Muscle layer of duodenum (tissue), 2 donors: ENCODE results near the gene STOML1.
"Not testable (repeated sequence)": the region's sequence is repeated elsewhere in the genome, so short reads cannot be mapped to it uniquely, and the experiment has no call there.

ENCODE experiments used
- H3K27ac ChIP-seq: one replicate; pipeline ENCODE4 v1.7.0; 2013; ENCODE audit warnings: mild to moderate bottlenecking, low read length
- H3K27me3 ChIP-seq: one replicate; pipeline ENCODE4 v1.7.0; 2013; ENCODE audit warnings: low read depth, mild to moderate bottlenecking, control low read depth, low read length
- H3K36me3 ChIP-seq, 2 donors: one replicate each; pipeline ENCODE4 v1.7.0; 2013; ENCODE audit warnings: low read length in 2 of 2, control low read depth in 1 of 2, mild to moderate bottlenecking in 1 of 2; ENCODE audit not compliant: insufficient read depth in 2 of 2, control insufficient read depth in 1 of 2
- H3K4me1 ChIP-seq, 2 donors: one replicate each; pipeline ENCODE4 v1.7.0; 2013; ENCODE audit warnings: low read length in 2 of 2, mild to moderate bottlenecking in 2 of 2, control low read depth in 1 of 2, moderate library complexity in 1 of 2; ENCODE audit not compliant: insufficient read depth in 2 of 2, control insufficient read depth in 1 of 2
- H3K4me3 ChIP-seq, 2 donors: one replicate each; pipeline ENCODE4 v1.7.0; 2013; ENCODE audit warnings: low read length in 2 of 2, low read depth in 1 of 2, mild to moderate bottlenecking in 1 of 2
- H3K9me3 ChIP-seq, 2 donors: one replicate each; pipeline ENCODE4 v1.7.0; 2013; ENCODE audit warnings: low read length in 2 of 2, control low read depth in 1 of 2, mild to moderate bottlenecking in 1 of 2; ENCODE audit not compliant: control insufficient read depth in 1 of 2
- donor health status: healthy.

STOML1 gene

DNA sequence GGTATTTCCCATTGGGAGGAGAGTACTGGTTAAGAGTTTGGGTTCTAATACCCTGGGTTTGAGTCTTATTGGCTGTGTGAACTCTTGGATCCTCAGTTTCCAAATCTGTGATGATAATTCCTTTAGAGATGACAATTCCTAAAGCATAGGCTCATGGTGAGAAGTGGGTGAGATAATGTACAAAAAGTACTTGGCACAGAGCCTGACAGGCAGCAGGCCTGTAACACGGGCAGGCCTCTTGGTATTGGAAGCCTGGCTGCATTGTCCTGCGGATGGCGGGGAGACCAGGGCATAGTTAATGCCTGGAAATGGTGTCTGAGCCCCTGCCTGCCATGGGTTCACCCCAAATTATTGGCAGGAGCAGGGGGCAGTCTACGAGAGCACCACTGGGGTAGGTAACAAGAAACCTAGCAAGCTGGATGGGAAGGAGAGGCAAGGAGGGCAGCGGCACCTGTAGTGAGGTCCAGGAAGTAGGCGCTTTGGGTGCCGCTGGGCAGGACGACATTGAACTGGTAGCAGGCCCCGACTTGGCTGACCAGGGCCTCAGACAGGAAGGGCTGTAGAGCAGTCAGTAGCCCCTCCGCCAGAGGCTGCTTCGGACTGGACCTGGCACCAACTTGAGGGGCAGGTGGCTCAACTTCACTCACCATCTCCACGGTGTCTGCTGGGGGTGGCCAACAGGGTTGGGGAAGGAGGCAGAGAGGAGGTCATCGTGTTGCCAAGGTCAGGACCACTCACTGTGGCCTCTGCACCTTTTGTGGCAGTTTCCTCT lies 7.7 kb downstream of the STOML1 start:
- Histone ChIP-seq H3K27ac (peak overlapping the region; percentile 37), H3K36me3 (peaks cover 0 to 8% of the 10 kb centered on the region in 2 donors), H3K4me3 (no peak overlapping the region), H3K4me1 (peaks cover 9 to 37% of the 10 kb centered on the region in 2 donors), H3K27me3 (no peaks in the 10 kb centered on the region), H3K9me3 (no peaks in the 10 kb centered on the region)

DNA sequence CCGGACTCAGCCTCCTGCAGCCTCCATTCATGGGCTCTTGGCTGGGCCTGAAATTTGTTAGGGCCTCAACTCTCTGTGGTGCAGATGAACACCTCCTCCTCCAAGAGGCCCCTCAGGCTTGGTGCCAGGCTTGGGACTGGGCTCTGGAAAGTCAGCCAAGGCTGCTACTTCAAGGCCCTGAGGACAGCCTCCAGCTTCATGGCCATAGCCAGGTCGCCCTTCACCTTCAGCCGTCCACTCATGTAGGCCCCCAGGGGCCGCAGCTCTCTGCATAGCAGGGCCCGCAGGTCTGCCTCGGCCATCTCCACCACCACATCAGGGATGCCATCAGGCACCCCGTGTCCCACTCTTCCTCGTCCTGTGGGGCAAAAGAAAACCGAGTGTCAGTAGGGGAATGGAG lies 8.3 kb downstream of the STOML1 start:
- Histone ChIP-seq H3K27me3 (no peaks in the 10 kb centered on the region), H3K4me1 (peaks cover 9 to 37% of the 10 kb centered on the region in 2 donors), H3K4me3 (peak overlapping the region in 1 of 2 donors; percentile 26), H3K9me3 (no peaks in the 10 kb centered on the region), H3K27ac (peak overlapping the region; percentile 37), H3K36me3 (peaks cover 0 to 8% of the 10 kb centered on the region in 2 donors)

DNA sequence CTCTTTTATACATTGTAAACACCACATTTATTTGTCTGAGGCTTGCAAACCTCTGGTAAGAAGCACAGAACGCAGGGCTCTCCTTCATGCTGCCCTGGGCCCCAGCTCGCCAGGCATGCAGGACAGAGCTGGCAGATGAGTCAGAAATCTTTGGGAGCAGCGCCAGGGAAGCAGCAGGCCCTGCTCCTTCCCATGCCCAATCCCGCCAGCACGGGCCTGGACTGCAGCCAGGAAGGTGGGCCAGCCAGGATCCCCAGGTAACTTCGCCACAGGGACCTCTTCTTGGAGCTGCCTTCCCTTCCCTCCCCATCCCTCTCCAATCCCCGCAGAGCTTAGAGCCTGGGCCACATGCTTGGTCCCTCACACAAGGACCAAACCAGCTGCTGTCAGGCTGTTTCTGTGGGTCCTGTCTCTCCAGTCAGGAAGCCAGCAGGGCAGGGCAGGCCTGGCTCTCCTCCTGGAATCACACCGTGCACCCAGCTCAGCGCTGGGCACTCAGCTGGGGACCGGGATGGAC lies 8.8 kb downstream of the STOML1 start:
- Histone ChIP-seq H3K4me3 (peak overlapping the region in 1 of 2 donors; percentile 26), H3K4me1 (peaks cover 9 to 37% of the 10 kb centered on the region in 2 donors)

DNA sequence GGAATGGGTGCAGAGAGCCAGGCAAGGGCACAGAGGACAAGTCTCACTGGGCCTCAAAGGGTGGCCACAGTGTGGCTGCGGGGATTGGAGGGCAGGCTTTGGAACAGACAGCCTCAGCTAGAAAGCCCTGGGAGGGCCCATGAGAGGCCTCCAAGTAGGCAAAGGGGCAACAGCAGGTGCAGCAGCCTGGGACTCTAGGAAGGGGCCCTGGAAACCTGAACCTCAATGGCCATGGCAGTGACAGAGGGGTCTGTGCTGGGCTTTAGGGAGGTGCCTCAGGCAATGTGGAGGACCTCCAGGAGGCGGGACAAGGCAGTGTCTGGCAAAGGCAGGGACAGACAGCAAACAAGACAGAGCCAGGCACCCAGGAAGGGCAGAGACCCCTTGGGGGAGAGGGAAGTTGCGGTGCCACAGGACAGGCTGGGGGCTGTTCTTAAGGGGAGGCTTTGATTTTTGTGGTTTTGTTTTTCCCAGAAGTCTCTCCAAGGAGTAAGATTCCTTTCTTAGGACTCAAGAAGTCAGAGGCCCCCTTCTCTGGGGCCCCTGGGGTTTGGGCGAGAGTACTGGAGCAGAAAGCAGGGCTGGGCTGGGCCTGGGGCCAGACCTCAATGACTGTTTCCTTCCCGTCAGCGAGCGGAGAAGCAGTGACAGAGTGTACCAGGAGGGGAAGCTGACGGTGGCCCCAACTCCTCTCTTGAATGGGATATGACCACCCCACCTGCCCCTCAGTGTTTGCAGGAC lies 9.7 kb downstream of the STOML1 start:
- H3K36me3 ChIP-seq = peaks cover 0 to 8% of the 10 kb centered on the region in 2 donors
- H3K4me1 ChIP-seq = peaks cover 9 to 37% of the 10 kb centered on the region in 2 donors
- H3K27ac ChIP-seq = peak overlapping the region; percentile 78
- H3K27me3 ChIP-seq = no peaks in the 10 kb centered on the region
- H3K4me3 ChIP-seq = peak overlapping the region in 1 of 2 donors; percentile 37
- no peaks in the 10 kb centered on the region for H3K9me3 ChIP-seq

More for the DNA sequence above, 8.8 kb downstream of the STOML1 start:
- Histone ChIP-seq H3K9me3 (no peaks in the 10 kb centered on the region), H3K36me3 (peaks cover 0 to 8% of the 10 kb centered on the region in 2 donors), H3K27me3 (no peaks in the 10 kb centered on the region), H3K27ac (peak overlapping the region; percentile 37)

DNA sequence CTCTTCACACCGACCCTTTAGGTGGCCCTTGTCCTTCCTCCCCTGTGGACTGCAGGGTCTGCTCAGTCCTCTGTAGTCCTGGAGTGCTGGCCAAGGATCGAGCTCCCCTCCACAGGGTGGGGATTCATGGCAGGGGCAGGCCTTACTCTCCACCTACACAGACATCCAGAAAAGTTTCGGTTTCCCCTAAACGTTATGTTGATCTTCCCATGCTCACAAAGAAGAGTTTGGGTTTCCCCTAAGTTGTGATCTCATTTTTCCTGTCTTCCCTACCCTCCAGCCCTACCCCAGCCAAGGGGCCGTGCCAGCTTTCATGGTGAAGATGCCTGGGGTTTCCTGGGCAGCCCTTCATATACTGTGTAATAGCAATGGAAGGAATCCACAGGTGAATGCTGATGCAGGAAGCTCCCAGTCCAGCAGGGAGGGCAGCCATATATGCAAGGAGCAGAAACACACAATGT lies 10.3 kb downstream of the STOML1 start:
- Histone ChIP-seq H3K9me3 (no peaks in the 10 kb centered on the region), H3K4me3 (peak overlapping the region in 1 of 2 donors; percentile 37), H3K27me3 (no peaks in the 10 kb centered on the region), H3K36me3 (peaks cover 0 to 6% of the 10 kb centered on the region in 2 donors), H3K27ac (peak overlapping the region; percentile 78), H3K4me1 (peaks cover 9 to 37% of the 10 kb centered on the region in 2 donors)

DNA sequence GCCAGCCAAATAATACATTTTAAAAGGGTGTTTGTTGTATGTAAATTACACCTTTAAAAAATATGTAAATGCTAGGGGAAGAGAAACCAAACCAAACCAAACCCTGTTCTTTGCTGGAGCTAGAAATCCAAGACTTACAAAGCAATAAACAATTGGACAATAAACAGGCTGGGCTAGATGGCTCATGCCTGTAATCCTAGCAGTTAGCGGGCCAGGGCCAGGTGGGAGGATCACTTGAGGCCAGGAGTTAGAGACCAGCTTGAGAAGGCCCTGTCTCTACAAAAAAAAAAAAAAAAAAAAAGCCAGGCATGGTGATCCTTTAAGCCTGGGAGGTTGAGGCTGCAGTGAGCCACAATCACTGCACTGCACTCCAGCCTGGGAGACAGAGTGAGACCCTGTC lies 12.5 kb downstream of the STOML1 start:
- Histone ChIP-seq H3K4me3 (no peak overlapping the region), H3K4me1 (peaks cover 6 to 31% of the 10 kb centered on the region in 2 donors), H3K9me3 (no peaks in the 10 kb centered on the region), H3K27ac (no peak overlapping the region), H3K36me3 (no peaks in the 10 kb centered on the region), H3K27me3 (no peaks in the 10 kb centered on the region)

DNA sequence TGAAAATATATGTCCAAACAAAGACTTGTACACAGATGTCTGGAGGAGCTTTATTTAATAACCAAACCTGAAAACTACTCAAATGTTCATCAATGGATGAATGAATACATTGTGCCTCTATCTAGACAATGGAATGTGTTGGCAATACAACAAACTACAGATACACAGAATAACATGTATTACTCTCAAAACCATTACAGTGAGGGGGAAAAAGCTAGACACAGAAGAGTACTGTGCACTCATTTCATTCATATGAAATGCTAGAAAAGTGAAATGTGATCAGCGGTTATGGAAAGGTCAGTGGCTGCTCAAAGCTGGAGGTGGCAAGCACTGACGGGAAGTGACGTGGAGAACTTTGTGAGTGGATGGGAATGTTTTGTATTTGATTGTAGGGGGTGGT lies 13.2 kb downstream of the STOML1 start:
- Histone ChIP-seq H3K27ac (no peak overlapping the region), H3K4me3 (no peak overlapping the region), H3K27me3 (no peaks in the 10 kb centered on the region), H3K9me3 (no peaks in the 10 kb centered on the region), H3K4me1 (peaks cover 6 to 26% of the 10 kb centered on the region in 2 donors), H3K36me3 (no peaks in the 10 kb centered on the region)

DNA sequence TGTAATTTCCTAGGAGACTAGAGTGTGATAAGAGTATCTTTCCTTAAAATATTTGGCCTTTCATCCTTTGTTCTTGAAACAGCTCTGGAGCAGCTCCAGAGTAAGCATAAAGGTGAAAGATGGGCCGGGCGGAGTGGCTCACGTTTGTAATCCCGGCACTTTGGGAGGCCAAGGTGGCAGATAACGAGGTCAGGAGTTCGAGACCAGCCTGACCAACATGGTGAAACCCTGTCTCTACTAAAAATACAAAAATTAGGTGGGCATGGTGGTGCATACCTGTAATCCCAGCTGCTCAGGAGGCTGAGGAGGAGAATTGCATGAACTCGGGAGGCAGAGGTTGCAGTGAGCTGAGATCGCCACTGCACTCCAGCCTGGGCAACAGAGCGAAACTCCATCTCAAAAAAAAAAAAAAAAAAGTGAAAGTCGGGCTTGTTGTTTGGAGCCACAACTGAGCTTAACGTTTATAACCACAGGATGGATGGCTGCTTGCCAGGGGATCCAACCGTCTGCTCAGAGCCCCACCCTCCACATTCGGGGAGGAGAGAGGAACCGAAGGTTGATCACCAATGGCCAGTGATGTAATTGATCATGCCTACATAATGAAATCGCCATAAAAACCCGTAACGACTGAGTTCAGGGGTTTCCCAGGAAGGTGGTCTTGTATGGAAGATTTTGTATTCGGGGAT lies 16.5 kb downstream of the STOML1 start:
- H3K9me3 ChIP-seq = not testable (repeated sequence)

DNA sequence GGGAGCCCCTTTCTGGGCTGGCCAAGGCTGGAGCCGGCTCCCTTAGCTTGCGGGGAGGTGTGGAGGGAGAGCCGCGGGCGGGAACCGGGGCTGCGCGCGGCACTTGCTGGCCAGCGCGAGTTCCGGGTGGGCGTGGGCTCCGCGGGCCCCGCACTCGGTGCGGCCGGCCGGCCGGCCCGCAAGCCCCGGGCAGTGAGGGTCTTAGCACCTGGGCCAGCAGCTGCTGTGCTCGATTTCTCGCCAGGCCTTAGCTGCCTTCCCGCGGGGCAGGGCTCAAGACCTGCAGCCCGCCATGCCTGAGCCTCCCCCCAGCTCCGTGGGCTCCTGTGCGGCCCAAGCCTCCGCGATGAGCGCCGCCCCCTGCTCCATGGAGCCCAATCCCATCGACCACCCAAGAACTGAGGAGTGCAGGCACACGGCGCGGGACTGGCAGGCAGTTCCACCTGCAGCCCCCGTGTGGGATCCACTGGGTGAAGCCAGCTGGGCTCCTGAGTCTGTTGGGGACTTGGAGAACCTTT lies 18.4 kb downstream of the STOML1 start:
- Histone ChIP-seq H3K4me3 (peak overlapping the region in 1 of 2 donors; percentile 40), H3K4me1 (peaks cover 4 to 10% of the 10 kb centered on the region in 2 donors)
- not testable (repeated sequence) for H3K36me3 ChIP-seq, H3K27me3 ChIP-seq, H3K27ac ChIP-seq, H3K9me3 ChIP-seq

More for the DNA sequence above, 16.5 kb downstream of the STOML1 start:
- not testable (repeated sequence) for H3K27ac ChIP-seq, H3K27me3 ChIP-seq, H3K36me3 ChIP-seq, H3K4me3 ChIP-seq
- peaks cover 4 to 10% of the 10 kb centered on the region in 2 donors for H3K4me1 ChIP-seq

DNA sequence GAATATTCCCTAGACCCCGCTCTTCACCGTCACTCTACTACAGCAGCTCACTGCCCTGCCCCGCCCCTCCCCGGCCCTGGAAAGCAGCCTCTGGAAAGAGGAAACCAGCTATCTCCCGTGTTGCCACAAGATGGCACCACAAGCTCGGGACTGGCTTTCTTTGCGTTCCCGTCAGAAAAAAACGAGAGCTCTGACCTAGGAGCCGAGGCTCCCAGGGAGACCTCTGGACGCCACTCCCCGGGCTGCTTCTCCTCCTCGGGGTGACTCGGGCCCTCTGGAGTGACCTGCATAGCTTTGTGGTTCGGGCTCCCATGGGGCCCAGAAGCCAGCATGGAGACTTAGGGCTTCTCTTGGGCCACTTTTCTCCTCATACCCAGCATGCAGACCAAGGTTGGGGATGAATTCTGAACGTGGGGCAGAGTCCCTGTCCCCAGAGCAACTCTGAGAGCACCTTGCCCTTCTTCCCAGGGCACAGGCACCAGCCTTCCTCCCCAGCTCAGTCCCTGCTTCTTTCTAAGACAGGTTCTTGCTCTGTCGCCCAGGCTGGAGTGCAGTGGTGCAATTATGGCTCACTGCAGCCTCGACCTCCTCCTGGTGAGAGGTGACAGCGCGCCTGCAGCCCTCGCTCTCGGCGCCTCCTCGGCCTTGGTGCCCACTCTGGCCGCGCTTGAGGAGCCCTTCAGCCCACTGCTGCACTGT lies 19.0 kb downstream of the STOML1 start:
- Histone ChIP-seq H3K27ac (no peak overlapping the region), H3K36me3 (no peaks in the 10 kb centered on the region), H3K4me1 (peaks cover 4 to 10% of the 10 kb centered on the region in 2 donors), H3K27me3 (no peaks in the 10 kb centered on the region), H3K4me3 (peak overlapping the region; percentile 40), H3K9me3 (no peaks in the 10 kb centered on the region)
